EH (cell line): Measurements from ENCODE around the gene CEP70.
"Not testable (repeated sequence)": the region's sequence is repeated elsewhere in the genome, so short reads cannot be mapped to it uniquely, and the experiment has no call there.

Experiments
- DNase-seq: peaks from one replicate; pipeline ENCODE4 v3.0.0-alpha.2; 2015; ENCODE audit warnings: low read depth

CEP70 gene

GRCh38 chr3:138468886-138469285 is 125.2 kb downstream of the CEP70 start:
- peak; percentile 88 for DNase-seq

- DNase-seq = no peak
Observed at GRCh38 chr3:138468451-138468850, 125.6 kb downstream of the CEP70 start.

GRCh38 chr3:138467931-138468330 is 126.1 kb downstream of the CEP70 start:
- no peak for DNase-seq

GRCh38 chr3:138465925-138466324 is 128.1 kb downstream of the CEP70 start:
- no peak for DNase-seq

GRCh38 chr3:138465451-138465850 is 128.6 kb downstream of the CEP70 start:
- no peak for DNase-seq

GRCh38 chr3:138464491-138464860 is 129.6 kb downstream of the CEP70 start:
- no peak for DNase-seq

GRCh38 chr3:138463724-138464490 is 130.2 kb downstream of the CEP70 start:
- no peak for DNase-seq

GRCh38 chr3:138461896-138462295 is 132.2 kb downstream of the CEP70 start:
- DNase-seq = no peak

- DNase-seq = peak; percentile 40
Observed at GRCh38 chr3:138461246-138461645, 132.8 kb downstream of the CEP70 start.

GRCh38 chr3:138460536-138461205 is 133.4 kb downstream of the CEP70 start:
- no peak for DNase-seq

- no peak for DNase-seq
Observed at GRCh38 chr3:138459619-138460535, 134.2 kb downstream of the CEP70 start.

- no peak for DNase-seq
Observed at GRCh38 chr3:138458774-138459499, 135.1 kb downstream of the CEP70 start.

GRCh38 chr3:138457863-138458735 is 136.0 kb downstream of the CEP70 start:
- DNase-seq = no peak

- DNase-seq = no peak
Observed at GRCh38 chr3:138456961-138457862, 136.8 kb downstream of the CEP70 start.

- DNase-seq = peak; percentile 47
Observed at GRCh38 chr3:138455801-138456716, 138.0 kb downstream of the CEP70 start.

- DNase-seq = not testable (repeated sequence)
Observed at GRCh38 chr3:138453940-138454339, 140.1 kb downstream of the CEP70 start.

- no peak for DNase-seq
Observed at GRCh38 chr3:138452436-138452835, 141.6 kb downstream of the CEP70 start.

- DNase-seq = no peak
Observed at GRCh38 chr3:138451595-138452162, 142.4 kb downstream of the CEP70 start.
